H9 (cell line): ENCODE measurements around the gene TEX261. TPM values are rescaled to one million over a fixed set of nuclear protein-coding genes. Genes with fewer than 3 reads are reported as not detected.

Experiments used
- DNase-seq: peaks from one replicate; pipeline ENCODE4 v3.0.0-alpha.2; 2017
- H2AFZ ChIP-seq: one replicate; pipeline ENCODE4 v1.6.1; 2013; ENCODE audit warnings: mild to moderate bottlenecking, low read length, control low read depth, moderate library complexity
- H2AK5ac ChIP-seq: 2 replicates; pipeline ENCODE4 v1.6.1; 2013; ENCODE audit warnings: low read length, control low read depth, mixed read lengths; ENCODE audit not compliant: insufficient read length
- H2BK120ac ChIP-seq: one replicate; pipeline ENCODE4 v1.6.1; 2013; ENCODE audit warnings: low read depth, mild to moderate bottlenecking, low read length, control low read depth, inconsistent platforms; ENCODE audit not compliant: poor library complexity, severe bottlenecking
- H2BK12ac ChIP-seq: 2 replicates; pipeline ENCODE4 v1.6.1; 2013; ENCODE audit warnings: low read length, control low read depth, mixed read lengths, low read depth; ENCODE audit not compliant: insufficient read length
- H2BK15ac ChIP-seq: 2 replicates; pipeline ENCODE4 v1.6.1; 2013; ENCODE audit warnings: low read depth, low read length, control low read depth
- H2BK20ac ChIP-seq: one replicate; pipeline ENCODE4 v1.6.1; 2013; ENCODE audit warnings: low read depth, mild to moderate bottlenecking, low read length, control low read depth, inconsistent platforms; ENCODE audit not compliant: poor library complexity, severe bottlenecking
- H2BK5ac ChIP-seq: 2 replicates; pipeline ENCODE4 v1.6.1; 2013; ENCODE audit warnings: low read length, control low read depth, mixed read lengths; ENCODE audit not compliant: insufficient read length
- H3K14ac ChIP-seq: 2 replicates; pipeline ENCODE4 v1.6.1; 2013; ENCODE audit warnings: low read length, control low read depth; ENCODE audit not compliant: insufficient read depth
- H3K18ac ChIP-seq: 2 replicates; pipeline ENCODE4 v1.6.1; 2013; ENCODE audit warnings: low read depth, mild to moderate bottlenecking, mixed read lengths, low read length, control low read depth; ENCODE audit not compliant: insufficient read length
- H3K23ac ChIP-seq: 2 replicates; pipeline ENCODE4 v1.6.1; 2013; ENCODE audit warnings: low read length, control low read depth, mixed read lengths, low read depth; ENCODE audit not compliant: insufficient read length
- H3K23me2 ChIP-seq: 2 replicates; pipeline ENCODE4 v1.6.1; 2013; ENCODE audit warnings: low read depth, mild to moderate bottlenecking, mixed read lengths, low read length, control low read depth; ENCODE audit not compliant: insufficient read length, poor library complexity, severe bottlenecking
- H3K27ac ChIP-seq: 2 replicates; pipeline ENCODE4 v1.5.1; 2013; ENCODE audit warnings: low read length, control low read depth, mixed read lengths, low read depth; ENCODE audit not compliant: insufficient read length
- H3K27me3 ChIP-seq: 2 replicates; pipeline ENCODE4 v1.6.1; 2013; ENCODE audit warnings: low read length, control low read depth, inconsistent platforms; ENCODE audit not compliant: insufficient read depth
- H3K4ac ChIP-seq: 2 replicates; pipeline ENCODE4 v1.6.1; 2013; ENCODE audit warnings: low read depth, mild to moderate bottlenecking, control low read depth, inconsistent platforms, low read length, moderate library complexity
- H3K4me1 ChIP-seq: 2 replicates; pipeline ENCODE4 v1.6.1; 2013; ENCODE audit warnings: low read length, control low read depth, inconsistent platforms; ENCODE audit not compliant: insufficient read depth
- H3K4me2 ChIP-seq: 2 replicates; pipeline ENCODE4 v1.6.1; 2013; ENCODE audit warnings: low read length, control low read depth, mixed read lengths; ENCODE audit not compliant: insufficient read length, insufficient read depth
- H3K56ac ChIP-seq: 2 replicates; pipeline ENCODE4 v1.6.1; 2013; ENCODE audit warnings: low read depth, mild to moderate bottlenecking, mixed read lengths, low read length, control low read depth; ENCODE audit not compliant: insufficient read length
- H3K79me1 ChIP-seq: 2 replicates; pipeline ENCODE4 v1.6.1; 2013; ENCODE audit warnings: low read depth, mild to moderate bottlenecking, moderate library complexity, low read length, control low read depth, inconsistent platforms; ENCODE audit not compliant: insufficient read depth, poor library complexity, severe bottlenecking
- H3K79me2 ChIP-seq: 2 replicates; pipeline ENCODE4 v1.6.1; 2013; ENCODE audit warnings: low read length, control low read depth, inconsistent platforms; ENCODE audit not compliant: insufficient read depth
- H3K9ac ChIP-seq: 2 replicates; pipeline ENCODE4 v1.6.1; 2013; ENCODE audit warnings: low read length, control low read depth, mixed read lengths; ENCODE audit not compliant: insufficient read length; ENCODE audit errors: extremely low read depth
- H3K9me3 ChIP-seq: one replicate; pipeline ENCODE4 v1.6.1; 2013; ENCODE audit warnings: low read depth, low read length, inconsistent platforms; ENCODE audit not compliant: control insufficient read depth
- H3T11ph ChIP-seq: one replicate; pipeline ENCODE4 v1.6.1; 2013; ENCODE audit warnings: mild to moderate bottlenecking, low read length, control low read depth, inconsistent platforms
- H4K20me1 ChIP-seq: one replicate; pipeline ENCODE4 v1.6.1; 2013; ENCODE audit not compliant: control insufficient read depth, insufficient read length, insufficient read depth
- H4K5ac ChIP-seq: 2 replicates; pipeline ENCODE4 v1.6.1; 2013; ENCODE audit warnings: low read depth, mild to moderate bottlenecking, mixed read lengths, low read length, control low read depth; ENCODE audit not compliant: insufficient read length
- H4K8ac ChIP-seq: replicated peaks from 2 replicates; pipeline ENCODE4 v1.6.1; 2013; ENCODE audit warnings: low read length, control low read depth, mixed read lengths, low read depth; ENCODE audit not compliant: insufficient read length
- H4K91ac ChIP-seq: 2 replicates; pipeline ENCODE4 v1.6.1; 2013; ENCODE audit warnings: low read depth, mild to moderate bottlenecking, moderate library complexity, mixed read lengths, low read length, control low read depth; ENCODE audit not compliant: insufficient read length
- H3K27ac Mint-ChIP-seq, 3 experiments: 2 replicates in 2 of 3; 3 replicates in 1 of 3; pipeline ENCODE4 v1.8.0; 2020 to 2021; ENCODE audit warnings: mixed read lengths in 3 of 3, mild to moderate bottlenecking in 1 of 3, moderate library complexity in 1 of 3
- H3K27me3 Mint-ChIP-seq: 2 replicates; pipeline ENCODE4 v1.8.0; 2021; ENCODE audit warnings: low read depth, mild to moderate bottlenecking, moderate library complexity, mixed read lengths
- H3K36me3 Mint-ChIP-seq, 3 experiments: 2 replicates in 2 of 3; 3 replicates in 1 of 3; pipeline ENCODE4 v1.8.0; 2020 to 2021; ENCODE audit warnings: low read depth in 3 of 3, mixed read lengths in 3 of 3; ENCODE audit not compliant: insufficient read depth in 1 of 3
- H3K4me1 Mint-ChIP-seq, 2 experiments: 2 replicates each; pipeline ENCODE4 v1.8.0; 2020; ENCODE audit warnings: mixed read lengths in 2 of 2
- H3K4me3 Mint-ChIP-seq, 2 experiments: 2 replicates in 1 of 2; 3 replicates in 1 of 2; pipeline ENCODE4 v1.8.0; 2020 to 2021; ENCODE audit warnings: mild to moderate bottlenecking in 2 of 2, mixed read lengths in 2 of 2, moderate library complexity in 1 of 2
- H3K9me3 Mint-ChIP-seq, 2 experiments: 2 replicates in 1 of 2; 3 replicates in 1 of 2; pipeline ENCODE4 v1.8.0; 2020; ENCODE audit warnings: mild to moderate bottlenecking in 2 of 2, mixed read lengths in 2 of 2, moderate library complexity in 1 of 2
- CTCF ChIP-seq: fragments of 200-600 bp; sonication (generic); conservative IDR thresholded peaks from 3 replicates; pipeline ENCODE4 v1.8.0; 2021; ENCODE audit warnings: antibody characterized with exemption, mild to moderate bottlenecking
- WGBS: extraction: QIAGEN DNeasy Blood & Tissue Kit; methylation state at CpG from one replicate; pipeline ENCODE4 v1.1.7; 2013; ENCODE audit warnings: missing lambda C conversion rate, low lambda C conversion rate, mixed read lengths; ENCODE audit not compliant: insufficient read length; ENCODE audit errors: extremely low coverage; 5-methylcytosine and 5-hydroxymethylcytosine counted together
- total RNA-seq: library from RNA; stranded (reverse); gene quantifications from 2 replicates; pipeline ENCODE4 v1.2.1, GENCODE V29; 2021

The TEX261 gene
- total RNA-seq, 1 experiment from 2014 or later = 19.2 TPM

GRCh38 chr2:70984576-70985282 is 9.9 kb downstream of the TEX261 start:
- DNase-seq = peak; percentile 83
- Histone ChIP-seq H3K18ac (no peak overlapping the region), H2BK12ac (no peak overlapping the region), H3K9me3 (no peaks in the 10 kb centered on the region), H2BK15ac (no peak overlapping the region), H4K91ac (no peak overlapping the region), H3K4ac (no peak overlapping the region), H2BK5ac (no peak overlapping the region), H4K20me1 (no peaks in the 10 kb centered on the region), H4K5ac (no peak overlapping the region), H2BK120ac (no peak overlapping the region), H3K56ac (no peak overlapping the region), H4K8ac (no peak overlapping the region), H3K27ac (no peak overlapping the region), H3K79me1 (no peaks in the 10 kb centered on the region), H2BK20ac (no peak overlapping the region), H3K23me2 (no peaks in the 10 kb centered on the region), H3K79me2 (no peaks in the 10 kb centered on the region), H3K23ac (no peak overlapping the region), H3K4me1 (no peaks in the 10 kb centered on the region), H3K4me2 (peak overlapping the region; percentile 15), H3K27me3 (no peaks in the 10 kb centered on the region; the same call in 1 of the 2 replicates), H2AK5ac (no peak overlapping the region), H3K9ac (no peak overlapping the region), H2AFZ (no peak overlapping the region), H3T11ph (no peak overlapping the region), H3K14ac (no peak overlapping the region)
- WGBS = no CpG with 5 or more reads among the region's 32 CpGs
- Mint-ChIP-seq H3K4me3 (peak overlapping the region in 1 of 2 experiments; percentile 21; a peak in 2 of 5 replicates), H3K4me1 (peaks cover 5% of the 10 kb centered on the region in 2 experiments), H3K9me3 (no peaks in the 10 kb centered on the region), H3K27me3 (peaks cover 18% of the 10 kb centered on the region), H3K36me3 (peaks cover 1 to 31% (median 25%) of the 10 kb centered on the region in 3 experiments; a peak in 4 of 7 replicates), H3K27ac (no peak overlapping the region)
- peak; percentile 88 for TF ChIP-seq CTCF
